T-cell (primary cell): ENCODE measurements around the gene MMAB. TPM values are rescaled to one million over a fixed set of nuclear protein-coding genes. Genes with fewer than 3 reads are reported as not detected.
"Not testable (repeated sequence)": the region's sequence is repeated elsewhere in the genome, so short reads cannot be mapped to it uniquely, and the experiment has no call there.

Source experiments
- ATAC-seq, 4 experiments: fragments of 200-7000 bp in 3 of 4; fragments of 150-1000 bp in 1 of 4; cut with Tn5 transposase; replicated peaks in 1 of 4; 1 replicate in 3 of 4; 2 replicates in 1 of 4; pipeline ENCODE4 v1.10.0; 2021; ENCODE audit warnings: moderate library complexity in 3 of 4, mild to moderate bottlenecking in 2 of 4, moderate number of reproducible peaks in 1 of 4
- CTCF ChIA-PET, 2 donors: fragments of 300-600 bp; sonication (Branson Sonifier 250); formaldehyde crosslinking; loops; one replicate each; lab custom pipeline; 2022; ENCODE audit warnings: antibody characterized with exemption in 2 of 2; lab: Charles Lee
- POLR2A ChIA-PET, 2 donors: fragments of 300-600 bp; sonication (Branson Sonifier 250); formaldehyde crosslinking; loops; one replicate each; lab custom pipeline; 2022; ENCODE audit warnings: antibody characterized with exemption in 2 of 2; lab: Charles Lee
- DNase-seq, 35 experiments: peaks; one replicate each; pipeline versions ENCODE4 v3.0.0 to v3.0.0-alpha.2; 2013 to 2023
- H3K27ac ChIP-seq: one replicate; pipeline ENCODE4 v1.5.1; 2013; ENCODE audit warnings: low read length
- H3K27me3 ChIP-seq, 2 experiments: replicated peaks in 1 of 2; 1 replicate in 1 of 2; 2 replicates in 1 of 2; pipeline versions ENCODE4 v1.6.1 to v1.7.0; 2013; ENCODE audit warnings: low read length in 1 of 2, mixed read lengths in 1 of 2; ENCODE audit not compliant: control insufficient read depth in 2 of 2, insufficient read depth in 2 of 2; ENCODE audit errors: extremely low read depth in 1 of 2
- H3K36me3 ChIP-seq, 2 donors: 1 replicate in 1 of 2; 2 replicates in 1 of 2; pipeline versions ENCODE4 v1.6.1 to v1.7.0; 2013; ENCODE audit warnings: low read length in 1 of 2; ENCODE audit not compliant: control insufficient read depth in 2 of 2, insufficient read depth in 1 of 2; ENCODE audit errors: extremely low read depth in 1 of 2
- H3K4me1 ChIP-seq, 2 experiments: 1 replicate in 1 of 2; 2 replicates in 1 of 2; pipeline versions ENCODE4 v1.6.1 to v1.7.0; 2013; ENCODE audit warnings: low read length in 2 of 2, mixed read lengths in 1 of 2; ENCODE audit not compliant: insufficient read depth in 2 of 2, control insufficient read depth in 1 of 2; ENCODE audit errors: extremely low read depth in 1 of 2
- H3K4me3 ChIP-seq, 2 donors: 1 replicate in 1 of 2; 2 replicates in 1 of 2; pipeline versions ENCODE4 v1.5.1 to v1.7.0; 2013; ENCODE audit warnings: mild to moderate bottlenecking in 2 of 2, low read length in 1 of 2, moderate library complexity in 1 of 2; ENCODE audit not compliant: control insufficient read depth in 1 of 2; ENCODE audit errors: extremely low read depth in 1 of 2
- H3K9me3 ChIP-seq: 2 replicates; pipeline ENCODE4 v1.7.0; 2013
- H3K27ac Mint-ChIP-seq, 2 donors: one replicate each; pipeline ENCODE4 v1.8.0; 2020 to 2021; ENCODE audit warnings: mild to moderate bottlenecking in 2 of 2, mixed read lengths in 2 of 2
- H3K27me3 Mint-ChIP-seq, 2 donors: one replicate each; pipeline ENCODE4 v1.8.0; 2021 to 2022; ENCODE audit warnings: mixed read lengths in 2 of 2
- H3K36me3 Mint-ChIP-seq: one replicate; pipeline ENCODE4 v1.8.0; 2021; ENCODE audit warnings: mixed read lengths
- H3K4me1 Mint-ChIP-seq, 3 donors: one replicate each; pipeline ENCODE4 v1.8.0; 2020 to 2022; ENCODE audit warnings: mixed read lengths in 3 of 3, mild to moderate bottlenecking in 1 of 3
- H3K4me3 Mint-ChIP-seq, 3 donors: one replicate each; pipeline ENCODE4 v1.8.0; 2020 to 2022; ENCODE audit warnings: mild to moderate bottlenecking in 3 of 3, mixed read lengths in 3 of 3, moderate library complexity in 3 of 3
- H3K9me3 Mint-ChIP-seq, 3 donors: one replicate each; pipeline ENCODE4 v1.8.0; 2020 to 2022; ENCODE audit warnings: mixed read lengths in 3 of 3
- WGBS: methylation state at CpG from one replicate; pipeline ENCODE4 v1.1.5; 2013; ENCODE audit warnings: missing lambda C conversion rate; ENCODE audit not compliant: insufficient coverage; 5-methylcytosine and 5-hydroxymethylcytosine counted together
- total RNA-seq, 35 experiments: library from RNA in 6 of 35; stranded (reverse) in 6 of 35; fragments of 120-200 nt in 1 of 35; gene quantifications; one replicate each; pipeline versions ENCODE4 v1.2.1 to v1.2.4 and lab custom pipeline; 2013 to 2026

MMAB gene
- total RNA-seq, 5 donors from 2014 or later (not counting 1 experiment from before 2014, with no cell fraction given) = 11.4 to 23.2 (median 15.2) TPM

DNA sequence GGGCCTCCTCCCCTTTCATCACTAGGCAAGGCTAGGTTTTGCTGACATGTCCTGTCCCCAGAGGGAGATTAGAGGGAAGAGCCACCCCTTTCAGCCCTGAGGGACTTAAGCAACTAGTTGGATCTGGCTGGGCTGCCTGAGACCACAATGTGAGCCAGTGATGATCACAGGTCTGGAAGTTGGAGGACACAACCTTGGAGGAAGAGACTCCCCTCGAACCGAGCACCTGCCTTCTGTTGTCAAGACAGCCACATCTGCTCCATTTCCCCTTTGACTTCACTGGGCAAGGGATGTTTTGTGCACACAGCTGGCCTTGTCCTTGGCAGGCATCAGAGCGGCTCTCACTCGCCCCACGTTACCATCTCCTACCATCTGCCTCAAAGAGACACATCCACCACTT, 31.7 kb upstream of the MMAB start:
- CTCF ChIA-PET = no interaction called here
- POLR2A ChIA-PET = no interaction called here
- H3K9me3 Mint-ChIP-seq = no peaks in the 10 kb centered on the region
- 70% methylated on average over 2 of the region's 5 CpGs for WGBS
- Histone ChIP-seq H3K27me3 (peaks cover 6 to 29% of the 10 kb centered on the region in 2 experiments), H3K4me3 (no peak overlapping the region), H3K36me3 (no peaks in the 10 kb centered on the region), H3K9me3 (no peaks in the 10 kb centered on the region), H3K27ac (no peak overlapping the region), H3K4me1 (peaks cover 0 to 3% of the 10 kb centered on the region in 2 experiments)
- H3K4me1 Mint-ChIP-seq = peaks cover 0 to 7% (median 0%) of the 10 kb centered on the region in 3 donors
- peaks cover 12 to 24% of the 10 kb centered on the region in 2 donors for H3K27me3 Mint-ChIP-seq
- no peak overlapping the region for H3K4me3 Mint-ChIP-seq
- no peak for ATAC-seq
- no peak overlapping the region for H3K27ac Mint-ChIP-seq
- no peaks in the 10 kb centered on the region for H3K36me3 Mint-ChIP-seq
- no peak for DNase-seq

DNA sequence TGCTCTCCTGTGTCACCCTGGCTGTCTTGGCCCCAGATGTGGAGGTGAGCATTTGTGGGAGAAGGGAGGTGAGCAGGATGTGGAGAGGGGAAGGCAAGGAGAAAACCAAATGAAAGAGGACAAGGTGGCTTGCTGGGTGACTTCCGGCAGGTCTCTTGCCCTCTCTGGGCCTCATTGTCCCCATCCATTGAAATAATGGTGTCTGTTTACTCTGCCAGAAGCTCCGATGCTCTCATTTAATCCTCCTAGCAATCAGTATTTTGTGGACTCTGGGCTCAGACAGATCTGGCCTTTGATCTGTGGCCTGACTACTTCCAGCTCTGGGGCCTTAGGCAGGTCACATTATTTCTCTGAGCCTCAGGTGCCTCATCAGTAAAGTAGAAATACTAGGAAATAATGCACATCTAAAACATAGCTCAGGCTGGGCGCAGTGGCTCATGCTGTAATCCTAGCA, 30.9 kb upstream of the MMAB start:
- H3K4me3 Mint-ChIP-seq = no peak overlapping the region
- DNase-seq = no peak
- H3K9me3 Mint-ChIP-seq = no peaks in the 10 kb centered on the region
- Histone ChIP-seq H3K27me3 (peaks cover 6 to 24% of the 10 kb centered on the region in 2 experiments), H3K27ac (no peak overlapping the region), H3K36me3 (no peaks in the 10 kb centered on the region), H3K4me1 (peaks cover 0 to 3% of the 10 kb centered on the region in 2 experiments), H3K4me3 (no peak overlapping the region), H3K9me3 (no peaks in the 10 kb centered on the region)
- peaks cover 5 to 17% of the 10 kb centered on the region in 2 donors for H3K27me3 Mint-ChIP-seq
- WGBS = 100% methylated on average over 1 of the region's 3 CpGs
- no peak for ATAC-seq
- ChIA-PET POLR2A (no interaction called here), CTCF (no interaction called here)
- H3K4me1 Mint-ChIP-seq = peaks cover 0 to 7% (median 0%) of the 10 kb centered on the region in 3 donors
- H3K36me3 Mint-ChIP-seq = no peaks in the 10 kb centered on the region
- no peak overlapping the region for H3K27ac Mint-ChIP-seq

DNA sequence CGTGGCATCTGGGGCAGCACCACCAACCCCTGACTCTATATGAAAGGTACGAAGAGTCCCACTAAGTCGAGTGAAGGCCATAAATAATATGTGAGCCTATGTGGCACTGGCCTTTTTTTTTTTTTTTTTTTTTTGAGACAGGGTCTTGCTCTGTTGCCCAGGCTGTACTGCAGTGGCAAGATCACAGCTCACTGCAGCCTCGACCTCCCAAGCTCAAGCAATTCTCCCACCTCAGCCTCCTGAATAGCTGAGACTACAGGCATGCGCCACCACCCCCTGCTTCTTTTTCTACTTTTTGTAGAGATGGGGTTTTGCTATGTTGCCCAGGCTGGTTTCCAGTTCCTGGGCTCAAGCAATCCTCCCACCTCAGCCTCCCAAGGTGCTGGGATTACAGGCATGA, 28.8 kb upstream of the MMAB start:
- peaks cover 6 to 16% of the 10 kb centered on the region in 2 experiments for H3K27me3 ChIP-seq
- H3K36me3 ChIP-seq, ATAC-seq, H3K4me3 ChIP-seq, H3K36me3 Mint-ChIP-seq, H3K27ac ChIP-seq, H3K9me3 Mint-ChIP-seq, H3K9me3 ChIP-seq, H3K27ac Mint-ChIP-seq, H3K4me3 Mint-ChIP-seq, DNase-seq, POLR2A ChIA-PET, H3K27me3 Mint-ChIP-seq: not testable (repeated sequence)
- H3K4me1 ChIP-seq = peaks cover 0 to 11% of the 10 kb centered on the region in 2 experiments
- CTCF ChIA-PET = interaction anchor here (0.5 to 0.6 kb wide), 3 partner anchors 100 to 1146 kb away, joined by 3 to 5 read pairs (median 3); no protein-coding TSS in a partner anchor
- peaks cover 7 to 16% (median 12%) of the 10 kb centered on the region in 3 donors for H3K4me1 Mint-ChIP-seq
- no CpG with 5 or more reads among the region's 5 CpGs for WGBS

DNA sequence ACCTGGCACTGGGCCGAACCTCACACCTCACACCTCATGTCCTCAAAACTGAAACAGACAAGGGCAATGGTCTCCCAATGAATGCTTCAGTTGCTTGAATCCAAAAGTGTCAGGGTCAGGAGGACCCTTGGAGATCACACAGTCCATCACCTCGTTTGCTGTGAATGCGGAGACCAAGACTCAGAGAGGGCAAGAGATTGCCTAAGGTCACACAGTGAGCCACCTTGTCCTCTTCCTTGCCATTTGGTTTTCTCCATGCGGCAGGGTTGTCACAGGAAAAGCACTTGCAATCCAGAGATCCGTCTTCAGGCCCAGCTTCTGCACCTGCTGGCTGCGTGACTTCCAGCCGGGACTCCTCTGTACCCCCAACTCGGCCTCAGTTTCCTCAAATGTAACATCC, 28.3 kb upstream of the MMAB start:
- Histone ChIP-seq H3K4me1 (peaks cover 0 to 11% of the 10 kb centered on the region in 2 experiments), H3K9me3 (no peaks in the 10 kb centered on the region), H3K4me3 (no peak overlapping the region), H3K27ac (no peak overlapping the region), H3K27me3 (peaks cover 6 to 12% of the 10 kb centered on the region in 2 experiments), H3K36me3 (peaks cover 0 to 4% of the 10 kb centered on the region in 2 donors)
- no peaks in the 10 kb centered on the region for H3K9me3 Mint-ChIP-seq
- no peak overlapping the region for H3K4me3 Mint-ChIP-seq
- peaks cover 9 to 18% (median 13%) of the 10 kb centered on the region in 3 donors for H3K4me1 Mint-ChIP-seq
- no peaks in the 10 kb centered on the region for H3K36me3 Mint-ChIP-seq
- peaks cover 0 to 4% of the 10 kb centered on the region in 2 donors for H3K27me3 Mint-ChIP-seq
- CTCF ChIA-PET = no interaction called here
- POLR2A ChIA-PET = no interaction called here
- H3K27ac Mint-ChIP-seq = no peak overlapping the region
- WGBS = 93% methylated on average over 7 of the region's 8 CpGs
- DNase-seq (no peak), ATAC-seq (no peak)

DNA sequence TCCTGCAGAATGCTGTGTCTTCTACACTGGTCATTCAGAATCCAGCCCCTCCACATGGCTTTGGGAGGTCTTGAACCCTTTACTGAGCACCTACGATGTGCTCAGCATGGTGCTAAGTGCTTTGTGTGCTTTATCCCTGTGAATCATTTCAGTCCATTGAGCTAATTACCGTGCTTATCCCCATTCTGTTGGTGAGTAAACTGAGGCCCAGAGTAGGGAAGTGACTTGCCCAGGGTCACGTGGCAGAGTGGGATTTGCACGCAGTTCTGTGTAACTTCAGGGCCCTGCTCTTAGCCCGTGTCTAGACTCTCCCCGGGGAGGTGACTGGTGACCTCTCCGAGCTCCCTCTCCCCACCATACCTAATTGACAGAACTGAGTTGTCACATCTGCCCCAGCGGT, 27.7 kb upstream of the MMAB start:
- no peak overlapping the region for H3K4me3 Mint-ChIP-seq
- DNase-seq (no peak), ATAC-seq (no peak)
- H3K9me3 Mint-ChIP-seq = no peaks in the 10 kb centered on the region
- CTCF ChIA-PET = interaction anchor here in 1 of 2 donors (0.7 kb wide), 1 partner anchor 9 kb away, joined by 3 read pairs; no protein-coding TSS in a partner anchor
- no peaks in the 10 kb centered on the region for H3K9me3 ChIP-seq
- H3K27me3 ChIP-seq = peaks cover 6 to 9% of the 10 kb centered on the region in 2 experiments
- H3K36me3 ChIP-seq = peaks cover 0 to 5% of the 10 kb centered on the region in 2 donors
- H3K27me3 Mint-ChIP-seq = peaks cover 0 to 4% of the 10 kb centered on the region in 2 donors
- POLR2A ChIA-PET = no interaction called here
- H3K27ac Mint-ChIP-seq = no peak overlapping the region
- H3K4me1 ChIP-seq = peaks cover 0 to 11% of the 10 kb centered on the region in 2 experiments
- H3K4me3 ChIP-seq = no peak overlapping the region
- 78% methylated on average over 8 of the region's 8 CpGs for WGBS
- H3K4me1 Mint-ChIP-seq = peaks cover 9 to 19% (median 13%) of the 10 kb centered on the region in 3 donors
- H3K27ac ChIP-seq = no peak overlapping the region
- no peaks in the 10 kb centered on the region for H3K36me3 Mint-ChIP-seq

DNA sequence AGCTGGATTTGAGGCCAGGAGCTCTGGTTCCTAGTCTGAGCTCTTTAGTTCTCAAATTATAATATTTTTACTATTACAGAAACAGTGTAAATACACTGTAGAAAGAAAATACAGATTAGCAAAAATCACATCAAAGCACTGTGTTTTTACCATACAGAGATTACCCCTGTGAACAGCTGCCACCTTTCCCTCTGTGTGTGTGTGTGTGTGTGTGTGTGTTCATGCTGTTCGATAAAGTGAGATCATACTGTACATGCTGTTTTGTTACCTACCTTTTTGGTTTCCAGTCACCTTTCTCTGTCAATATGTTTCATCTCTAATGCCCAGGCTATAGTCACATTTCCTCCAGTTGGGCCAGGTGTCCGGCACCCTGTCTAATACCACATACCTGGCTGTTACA, 27.2 kb upstream of the MMAB start:
- ChIA-PET POLR2A (no interaction called here), CTCF (interaction anchor here in 1 of 2 donors (0.7 kb wide), 1 partner anchor 8 kb away, joined by 3 read pairs; no protein-coding TSS in a partner anchor)
- peaks cover 3 to 6% of the 10 kb centered on the region in 2 experiments for H3K27me3 ChIP-seq
- Mint-ChIP-seq H3K9me3 (no peaks in the 10 kb centered on the region), H3K27ac (no peak overlapping the region), H3K27me3 (peaks cover 0 to 4% of the 10 kb centered on the region in 2 donors), H3K36me3 (no peaks in the 10 kb centered on the region), H3K4me3 (no peak overlapping the region), H3K4me1 (peaks cover 14 to 24% (median 18%) of the 10 kb centered on the region in 3 donors)
- H3K36me3 ChIP-seq = peaks cover 0 to 5% of the 10 kb centered on the region in 2 donors
- H3K27ac ChIP-seq = no peak overlapping the region
- no CpG with 5 or more reads among the region's 2 CpGs for WGBS
- peaks cover 0 to 15% of the 10 kb centered on the region in 2 experiments for H3K4me1 ChIP-seq
- H3K9me3 ChIP-seq = no peaks in the 10 kb centered on the region
- no peak overlapping the region for H3K4me3 ChIP-seq
- ATAC-seq (no peak), DNase-seq (no peak)
